NCI-H2196 (cell line): ENCODE data around the gene MAP4K4.
"Not testable (repeated sequence)": the region's sequence is repeated elsewhere in the genome, so short reads cannot be mapped to it uniquely, and the experiment has no call there.

Source experiments
- DNase-seq: peaks from one replicate; lab custom pipeline; 2025; ENCODE audit not compliant: unreplicated experiment; lab: John Stamatoyannopoulos, UW

MAP4K4 gene

GRCh38 chr2:101899265-101899664 is 201.8 kb downstream of the MAP4K4 start:
- DNase-seq = no peak

- DNase-seq = no peak
Measured at GRCh38 chr2:101899871-101900270, 202.4 kb downstream of the MAP4K4 start.

- DNase-seq = no peak
Measured at GRCh38 chr2:101900375-101900774, 202.9 kb downstream of the MAP4K4 start.

GRCh38 chr2:101901241-101901640 is 203.7 kb downstream of the MAP4K4 start:
- no peak for DNase-seq

GRCh38 chr2:101902169-101902568 is 204.7 kb downstream of the MAP4K4 start:
- DNase-seq = no peak

- DNase-seq = no peak
Measured at GRCh38 chr2:101904916-101905315, 207.4 kb downstream of the MAP4K4 start.

GRCh38 chr2:101905746-101906336 is 208.3 kb downstream of the MAP4K4 start:
- no peak for DNase-seq

- DNase-seq = no peak
Measured at GRCh38 chr2:101909760-101910159, 212.3 kb downstream of the MAP4K4 start.

- DNase-seq = no peak
Measured at GRCh38 chr2:101912545-101912944, 215.0 kb downstream of the MAP4K4 start.

GRCh38 chr2:101921319-101921952 is 223.9 kb downstream of the MAP4K4 start:
- no peak for DNase-seq

GRCh38 chr2:101921953-101922325 is 224.4 kb downstream of the MAP4K4 start:
- no peak for DNase-seq

- DNase-seq = not testable (repeated sequence)
Measured at GRCh38 chr2:101924311-101924710, 226.8 kb downstream of the MAP4K4 start.

- no peak for DNase-seq
Measured at GRCh38 chr2:101930019-101930418, 232.5 kb downstream of the MAP4K4 start.

- no peak for DNase-seq
Measured at GRCh38 chr2:101930847-101931246, 233.3 kb downstream of the MAP4K4 start.

GRCh38 chr2:101931402-101931801 is 233.9 kb downstream of the MAP4K4 start:
- no peak for DNase-seq

GRCh38 chr2:101935764-101936163 is 238.3 kb downstream of the MAP4K4 start:
- not testable (repeated sequence) for DNase-seq

- DNase-seq = no peak
Measured at GRCh38 chr2:101942851-101943250, 245.3 kb downstream of the MAP4K4 start.
